Panc1 (cell line): Measurements from ENCODE around the gene CORO7. TPM values are rescaled to one million over a fixed set of nuclear protein-coding genes. Genes with fewer than 3 reads are reported as not detected.

Experiments
- ATAC-seq: fragments of 200-7000 bp; cut with Tn5 transposase; 2 replicates; pipeline ENCODE4 v1.9.1; 2020; ENCODE audit warnings: mild to moderate bottlenecking, moderate library complexity
- BruUV-seq: library from RNA; stranded (reverse); fragments of 400-500 nt; replicated peaks from 2 replicates; lab custom pipeline; 2021; lab: Mats Ljungman, UMichigan
- CTCF ChIA-PET: fragments of 300-600 bp; sonication (Branson Sonifier 250); formaldehyde crosslinking; loops from one replicate; lab custom pipeline; 2022; ENCODE audit warnings: antibody characterized with exemption; lab: Charles Lee
- POLR2A ChIA-PET: fragments of 300-600 bp; sonication (Branson Sonifier 250); formaldehyde crosslinking; loops from one replicate; lab custom pipeline; 2022; ENCODE audit warnings: antibody characterized with exemption; lab: Charles Lee
- DNase-seq: peaks from one replicate; pipeline ENCODE4 v3.0.0-alpha.2; 2010; ENCODE audit warnings: low read depth, low spot score
- H3K27ac ChIP-seq: 2 replicates; pipeline ENCODE4 v1.5.1; 2011; ENCODE audit warnings: mild to moderate bottlenecking, low read length, inconsistent platforms
- H3K27me3 ChIP-seq: fragments of 200-500 bp; sonication (Bioruptor generic); 2 replicates; pipeline ENCODE4 v1.6.0; 2014; ENCODE audit warnings: low read length, inconsistent platforms; ENCODE audit not compliant: control insufficient read depth, insufficient read depth
- H3K36me3 ChIP-seq: fragments of 200-500 bp; sonication (Bioruptor generic); 2 replicates; pipeline ENCODE4 v1.5.1; 2014; ENCODE audit warnings: inconsistent platforms, mild to moderate bottlenecking, low read length, moderate library complexity; ENCODE audit not compliant: control insufficient read depth, insufficient read depth
- H3K4me1 ChIP-seq: 2 replicates; pipeline ENCODE4 v1.5.1; 2011; ENCODE audit warnings: inconsistent platforms, mild to moderate bottlenecking, low read length, moderate library complexity; ENCODE audit not compliant: control insufficient read depth, insufficient read depth
- H3K4me3 ChIP-seq, 2 experiments: 2 replicates each; pipeline ENCODE4 v1.5.1; 2011 to 2012; ENCODE audit warnings: low read depth in 2 of 2, low read length in 2 of 2, mild to moderate bottlenecking in 2 of 2, inconsistent platforms in 1 of 2, moderate library complexity in 1 of 2
- H3K9me3 ChIP-seq: fragments of 200-500 bp; sonication (Bioruptor generic); 2 replicates; pipeline ENCODE4 v1.5.1; 2014; ENCODE audit warnings: low read depth, mild to moderate bottlenecking, inconsistent platforms, low read length, moderate library complexity; ENCODE audit not compliant: control insufficient read depth, insufficient read depth
- POLR2AphosphoS5 ChIP-seq: IDR thresholded peaks from 2 replicates; pipeline ENCODE4 v1.6.1; 2012; ENCODE audit warnings: mild to moderate bottlenecking, low read depth, low read length, moderate library complexity
- SIN3A ChIP-seq: IDR thresholded peaks from 2 replicates; pipeline ENCODE4 v1.6.1; 2012; ENCODE audit warnings: low read depth, mild to moderate bottlenecking, low read length, moderate library complexity, borderline replicate concordance; ENCODE audit not compliant: insufficient read depth
- TCF7L2 ChIP-seq: IDR thresholded peaks from 2 replicates; pipeline ENCODE4 v1.6.1; 2011; ENCODE audit warnings: mild to moderate bottlenecking, low read depth, low read length, inconsistent platforms
- in situ Hi-C: cut with HindIII; loops from 2 replicates; pipeline ENCODE4 v1.10.0; 2016; ENCODE audit warnings: low sequenced_read_pairs, low pct_unique_long_range_greater_than_20kb
- intact Hi-C: fragments of 100-400 bp; cut with micrococcal nuclease; formaldehyde crosslinking; loops from one replicate; pipeline ENCODE4 v1.10.0; 2022; ENCODE audit not compliant: unreplicated experiment
- total RNA-seq: library from RNA; stranded (reverse); gene quantifications from one replicate; pipeline ENCODE4 v1.2.1, GENCODE V29; 2021; ENCODE audit not compliant: unreplicated experiment
- TF ChIP-seq, protein P1 (sequence below), 2 experiments: IDR thresholded peaks; 2 replicates each; pipeline ENCODE4 v1.6.1; 2011 to 2012; ENCODE audit warnings: low read depth in 2 of 2, control low read depth in 1 of 2, low read length in 1 of 2, mild to moderate bottlenecking in 1 of 2, moderate library complexity in 1 of 2; ENCODE audit not compliant: insufficient read depth in 1 of 2
- TF ChIP-seq, protein P2 (sequence below): fragments of 450-650 bp; IDR thresholded peaks from 2 replicates; pipeline ENCODE4 v1.5.1; 2017; ENCODE audit warnings: mild to moderate bottlenecking

CORO7 gene
- total RNA-seq, 1 experiment from 2014 or later = 37.5 TPM

DNA sequence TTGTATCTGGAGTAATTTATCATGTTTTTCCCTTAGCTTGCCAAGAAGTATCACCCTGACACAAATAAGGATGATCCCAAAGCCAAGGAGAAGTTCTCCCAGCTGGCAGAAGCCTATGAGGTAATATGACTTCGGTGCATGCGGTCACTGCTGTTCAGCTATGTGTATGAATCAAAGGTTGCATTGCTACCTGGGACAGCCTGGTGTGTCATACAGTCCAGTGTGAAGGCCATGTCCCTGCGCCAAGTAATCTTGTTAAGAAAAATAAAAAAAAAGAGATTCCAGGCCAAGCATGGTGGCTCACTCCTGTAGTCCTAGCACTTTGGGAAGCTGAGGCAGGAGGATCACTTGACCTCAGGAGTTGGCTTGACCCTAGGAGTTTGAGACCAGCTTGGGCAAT lies 21.0 kb upstream of the CORO7 start:
- POLR2A ChIA-PET = no interaction called here
- Histone ChIP-seq H3K36me3 (peaks cover 45% of the 10 kb centered on the region), H3K9me3 (no peaks in the 10 kb centered on the region), H3K4me1 (no peaks in the 10 kb centered on the region), H3K4me3 (no peak overlapping the region), H3K27me3 (no peaks in the 10 kb centered on the region), H3K27ac (no peak overlapping the region)
- no peak for TF ChIP-seq SIN3A
- TF ChIP-seq, protein P1, sequence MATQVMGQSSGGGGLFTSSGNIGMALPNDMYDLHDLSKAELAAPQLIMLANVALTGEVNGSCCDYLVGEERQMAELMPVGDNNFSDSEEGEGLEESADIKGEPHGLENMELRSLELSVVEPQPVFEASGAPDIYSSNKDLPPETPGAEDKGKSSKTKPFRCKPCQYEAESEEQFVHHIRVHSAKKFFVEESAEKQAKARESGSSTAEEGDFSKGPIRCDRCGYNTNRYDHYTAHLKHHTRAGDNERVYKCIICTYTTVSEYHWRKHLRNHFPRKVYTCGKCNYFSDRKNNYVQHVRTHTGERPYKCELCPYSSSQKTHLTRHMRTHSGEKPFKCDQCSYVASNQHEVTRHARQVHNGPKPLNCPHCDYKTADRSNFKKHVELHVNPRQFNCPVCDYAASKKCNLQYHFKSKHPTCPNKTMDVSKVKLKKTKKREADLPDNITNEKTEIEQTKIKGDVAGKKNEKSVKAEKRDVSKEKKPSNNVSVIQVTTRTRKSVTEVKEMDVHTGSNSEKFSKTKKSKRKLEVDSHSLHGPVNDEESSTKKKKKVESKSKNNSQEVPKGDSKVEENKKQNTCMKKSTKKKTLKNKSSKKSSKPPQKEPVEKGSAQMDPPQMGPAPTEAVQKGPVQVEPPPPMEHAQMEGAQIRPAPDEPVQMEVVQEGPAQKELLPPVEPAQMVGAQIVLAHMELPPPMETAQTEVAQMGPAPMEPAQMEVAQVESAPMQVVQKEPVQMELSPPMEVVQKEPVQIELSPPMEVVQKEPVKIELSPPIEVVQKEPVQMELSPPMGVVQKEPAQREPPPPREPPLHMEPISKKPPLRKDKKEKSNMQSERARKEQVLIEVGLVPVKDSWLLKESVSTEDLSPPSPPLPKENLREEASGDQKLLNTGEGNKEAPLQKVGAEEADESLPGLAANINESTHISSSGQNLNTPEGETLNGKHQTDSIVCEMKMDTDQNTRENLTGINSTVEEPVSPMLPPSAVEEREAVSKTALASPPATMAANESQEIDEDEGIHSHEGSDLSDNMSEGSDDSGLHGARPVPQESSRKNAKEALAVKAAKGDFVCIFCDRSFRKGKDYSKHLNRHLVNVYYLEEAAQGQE (IDR thresholded peaks at IDR 0.05; ENCODE audit: insufficient read depth in 1 of 2, low read depth in 2 of 2, low read length in 1 of 2) = no peak
- TF ChIP-seq TCF7L2 = no peak
- TF ChIP-seq, protein P2, sequence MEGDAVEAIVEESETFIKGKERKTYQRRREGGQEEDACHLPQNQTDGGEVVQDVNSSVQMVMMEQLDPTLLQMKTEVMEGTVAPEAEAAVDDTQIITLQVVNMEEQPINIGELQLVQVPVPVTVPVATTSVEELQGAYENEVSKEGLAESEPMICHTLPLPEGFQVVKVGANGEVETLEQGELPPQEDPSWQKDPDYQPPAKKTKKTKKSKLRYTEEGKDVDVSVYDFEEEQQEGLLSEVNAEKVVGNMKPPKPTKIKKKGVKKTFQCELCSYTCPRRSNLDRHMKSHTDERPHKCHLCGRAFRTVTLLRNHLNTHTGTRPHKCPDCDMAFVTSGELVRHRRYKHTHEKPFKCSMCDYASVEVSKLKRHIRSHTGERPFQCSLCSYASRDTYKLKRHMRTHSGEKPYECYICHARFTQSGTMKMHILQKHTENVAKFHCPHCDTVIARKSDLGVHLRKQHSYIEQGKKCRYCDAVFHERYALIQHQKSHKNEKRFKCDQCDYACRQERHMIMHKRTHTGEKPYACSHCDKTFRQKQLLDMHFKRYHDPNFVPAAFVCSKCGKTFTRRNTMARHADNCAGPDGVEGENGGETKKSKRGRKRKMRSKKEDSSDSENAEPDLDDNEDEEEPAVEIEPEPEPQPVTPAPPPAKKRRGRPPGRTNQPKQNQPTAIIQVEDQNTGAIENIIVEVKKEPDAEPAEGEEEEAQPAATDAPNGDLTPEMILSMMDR = no peak
- TF ChIP-seq POLR2AphosphoS5 = no peak
- ATAC-seq (no peak), DNase-seq (no peak)
- BruUV-seq = no TSS peak
- intact Hi-C loops = no loop called here
- in situ Hi-C loops = no loop called here
- CTCF ChIA-PET = interaction anchor here (0.6 kb wide), 1 partner anchor 161 kb away, joined by 12 read pairs; no protein-coding TSS in a partner anchor

- peaks cover 31% of the 10 kb centered on the region for H3K36me3 ChIP-seq
- ATAC-seq = no peak
- intact Hi-C loops (no loop called here), in situ Hi-C loops (no loop called here)
- H3K9me3 ChIP-seq = no peaks in the 10 kb centered on the region
- ChIA-PET CTCF (no interaction called here), POLR2A (no interaction called here)
- TF ChIP-seq TCF7L2 = no peak
- TF ChIP-seq, protein P1 (IDR thresholded peaks at IDR 0.05; ENCODE audit: insufficient read depth in 1 of 2, low read depth in 2 of 2, low read length in 1 of 2) = no peak
- TF ChIP-seq SIN3A = no peak
- no peak for TF ChIP-seq POLR2AphosphoS5
- TF ChIP-seq, protein P2 = no peak
- no peak overlapping the region for H3K4me3 ChIP-seq
- DNase-seq = no peak
- H3K27me3 ChIP-seq = no peaks in the 10 kb centered on the region
- no peak overlapping the region for H3K27ac ChIP-seq
- H3K4me1 ChIP-seq = no peaks in the 10 kb centered on the region
- no TSS peak for BruUV-seq
Measured at GRCh38 chr16:4435337-4436067, 19.1 kb upstream of the CORO7 start.
